HG02798 (cell line): Measurements from ENCODE around the gene KDM1B.
A peak's percentile ranks its signal among the peaks of the same experiment; 100 is the strongest.

Source experiments
- ATAC-seq: cut with Tn5 transposase; IDR thresholded peaks from one replicate; pipeline ENCODE4 v1.9.1; 2021; ENCODE audit warnings: mild to moderate bottlenecking; ENCODE audit not compliant: unreplicated experiment, poor library complexity

The KDM1B gene

GRCh38 chr6:18254793-18255192 is 99.6 kb downstream of the KDM1B start:
- no peak for ATAC-seq

GRCh38 chr6:18259675-18260447 is 104.6 kb downstream of the KDM1B start:
- no peak for ATAC-seq

- peak; percentile 40 for ATAC-seq
Measured at GRCh38 chr6:18260448-18261106, 105.4 kb downstream of the KDM1B start.

GRCh38 chr6:18261877-18262276 is 106.7 kb downstream of the KDM1B start:
- no peak for ATAC-seq

- ATAC-seq = peak; percentile 67
Measured at GRCh38 chr6:18262702-18263417, 107.6 kb downstream of the KDM1B start.

GRCh38 chr6:18263418-18264218 is 108.4 kb downstream of the KDM1B start:
- ATAC-seq = peak; percentile 3

- ATAC-seq = peak; percentile 41
Measured at GRCh38 chr6:18264219-18264922, 109.1 kb downstream of the KDM1B start, which contains the start of gene DEK. Gene DEK (minus strand): TSS chr6:18264530. CDS start chr6:18263987, 543 bp downstream.

GRCh38 chr6:18264923-18265377 is 109.7 kb downstream of the KDM1B start:
- ATAC-seq = no peak

GRCh38 chr6:18265787-18266522 is 110.7 kb downstream of the KDM1B start:
- no peak for ATAC-seq

GRCh38 chr6:18266523-18266912 is 111.3 kb downstream of the KDM1B start:
- no peak for ATAC-seq

- ATAC-seq = no peak
Measured at GRCh38 chr6:18268066-18268465, 112.8 kb downstream of the KDM1B start.

GRCh38 chr6:18269253-18269652 is 114.0 kb downstream of the KDM1B start:
- no peak for ATAC-seq

GRCh38 chr6:18269717-18270116 is 114.5 kb downstream of the KDM1B start:
- no peak for ATAC-seq

GRCh38 chr6:18270216-18270615 is 115.0 kb downstream of the KDM1B start:
- no peak for ATAC-seq
